Measurements from ENCODE around the gene TCF3.
"Not testable (repeated sequence)": the region's sequence is repeated elsewhere in the genome, so short reads cannot be mapped to it uniquely, and the experiment has no call there.

TCF3 gene

DNA sequence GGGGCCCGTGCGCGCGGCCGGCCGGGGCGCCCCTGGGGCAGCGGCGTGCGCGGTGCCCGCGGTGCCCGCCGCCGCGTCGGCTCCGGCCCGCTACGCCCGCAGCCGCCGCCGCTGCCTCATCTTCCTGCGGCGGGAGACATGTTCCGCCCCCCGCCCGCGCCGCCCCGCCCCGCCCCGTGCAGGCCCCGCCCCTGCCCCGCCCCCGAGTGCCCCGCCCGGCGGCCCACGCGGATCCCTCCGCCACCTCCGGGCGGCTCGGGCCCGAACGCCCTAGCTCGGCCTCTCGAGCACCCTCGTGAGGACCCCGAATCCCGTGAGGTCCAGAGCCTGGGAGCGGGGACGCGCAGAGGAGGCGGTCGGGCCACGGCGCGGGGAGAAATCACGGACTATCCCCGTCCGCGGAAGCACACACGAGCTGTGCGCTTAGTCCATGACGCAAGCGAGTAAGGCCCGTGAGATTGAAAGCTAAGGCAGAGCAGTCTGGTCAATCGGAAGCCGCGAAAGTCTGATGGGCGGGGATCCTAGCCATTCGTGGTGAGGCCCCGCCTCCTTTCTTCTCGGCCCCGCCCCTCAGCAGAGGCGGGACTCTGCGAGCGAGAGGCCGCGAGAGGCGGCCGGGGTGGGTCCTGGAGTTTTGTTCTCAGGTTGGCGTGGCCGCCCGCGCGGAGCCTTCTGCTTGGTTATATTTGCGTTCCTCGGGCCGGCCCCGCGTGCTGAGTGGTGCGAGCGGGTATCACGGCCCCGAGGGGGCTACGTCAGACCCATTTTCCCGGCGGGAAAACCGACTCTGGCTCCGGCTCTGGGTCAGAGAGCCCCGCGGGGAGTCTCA, at the start of gene TCF3:
TSS of gene TCF3 (minus strand) at position 145 of the 829 bp plus-strand sequence. CDS start 2,367 bp downstream, outside the sequence.
- in situ Hi-C loops (cut with MboI; ENCODE audit: low sequenced_read_pairs) = no loop called here

DNA sequence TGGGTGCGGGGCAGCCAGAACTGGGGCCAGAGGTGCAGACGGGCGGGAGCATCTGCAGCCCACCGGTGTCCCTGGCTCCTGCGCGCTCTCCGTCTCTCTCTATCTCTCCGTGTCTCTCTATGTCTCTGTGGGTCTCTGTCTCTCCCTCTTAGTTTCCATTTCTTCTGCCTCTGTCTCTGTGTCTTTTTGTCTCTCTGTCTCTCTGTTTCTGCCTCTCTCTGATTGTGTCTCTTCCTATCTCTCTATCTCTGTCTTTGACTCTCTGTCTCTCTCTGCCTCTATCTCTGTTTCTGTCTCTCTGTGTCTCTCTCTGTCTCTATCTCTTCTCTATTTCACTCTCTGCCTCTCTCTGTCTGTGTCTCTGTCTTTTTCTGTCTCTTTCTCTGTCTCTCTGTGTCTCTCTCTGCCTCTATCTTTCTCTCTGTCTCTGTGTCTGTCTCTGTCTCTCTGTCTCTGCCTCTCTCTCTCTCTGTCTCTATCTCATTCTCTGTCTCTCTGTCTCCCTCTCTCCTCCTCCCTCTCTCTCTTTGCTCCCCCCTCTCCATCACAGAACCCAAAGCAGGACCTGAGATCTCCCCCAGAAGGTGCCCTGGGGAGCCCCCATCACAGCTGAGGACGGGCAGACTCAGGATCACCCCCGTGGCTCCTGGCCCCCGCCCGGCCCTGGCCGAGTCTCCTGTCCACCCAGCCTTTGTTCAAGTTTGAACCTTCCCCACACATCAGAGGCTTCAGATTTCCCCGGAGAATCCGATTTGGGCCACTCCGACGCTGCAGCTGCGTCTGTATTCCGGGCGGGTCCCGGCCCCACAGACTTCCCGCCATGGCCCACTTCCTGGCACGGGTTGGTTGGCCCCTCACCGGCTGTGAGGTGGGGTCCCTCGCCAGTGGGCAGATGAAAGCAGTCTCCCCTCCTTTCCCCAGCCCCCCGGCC, 48.6 kb upstream of the TCF3 start:
- in situ Hi-C loops (cut with MboI; ENCODE audit: low sequenced_read_pairs) = no loop called here

DNA sequence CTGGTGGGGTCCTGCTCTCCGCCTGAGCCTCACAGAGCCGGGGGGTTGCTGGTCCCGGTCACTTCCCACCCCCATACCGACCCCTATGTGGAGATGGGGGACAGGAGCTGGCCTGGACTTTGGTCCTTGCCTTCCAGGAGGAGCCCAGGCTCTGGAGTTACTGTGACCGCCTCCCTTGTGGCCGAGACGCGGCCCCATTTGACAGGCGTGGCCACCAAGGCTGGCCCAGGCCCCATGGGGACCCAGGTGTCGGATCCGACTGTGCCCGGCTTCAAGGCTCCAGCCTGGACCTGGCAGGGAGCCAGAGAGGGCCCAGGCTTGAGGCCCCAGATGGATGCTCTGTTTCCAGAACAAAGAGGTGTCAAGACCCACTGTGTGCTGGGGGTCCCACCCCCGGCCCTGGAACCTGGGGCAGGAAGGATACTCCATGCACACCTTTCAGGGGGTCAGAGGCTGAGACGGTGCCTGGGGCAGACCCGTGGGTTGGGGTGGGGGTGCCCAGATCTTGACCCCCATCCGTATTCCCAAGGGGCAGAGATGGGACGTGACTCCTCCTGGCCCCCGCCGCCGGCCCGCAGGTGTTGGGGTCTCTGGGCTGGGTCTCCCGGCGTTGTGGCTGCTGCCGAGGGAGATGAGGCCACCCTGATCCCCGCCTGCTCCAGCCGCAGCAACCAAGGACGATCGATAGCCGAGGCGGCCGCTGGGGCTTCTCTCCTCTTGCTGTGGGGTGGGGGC, 47.8 kb upstream of the TCF3 start:
- in situ Hi-C loops (cut with MboI; ENCODE audit: low sequenced_read_pairs) = no loop called here

DNA sequence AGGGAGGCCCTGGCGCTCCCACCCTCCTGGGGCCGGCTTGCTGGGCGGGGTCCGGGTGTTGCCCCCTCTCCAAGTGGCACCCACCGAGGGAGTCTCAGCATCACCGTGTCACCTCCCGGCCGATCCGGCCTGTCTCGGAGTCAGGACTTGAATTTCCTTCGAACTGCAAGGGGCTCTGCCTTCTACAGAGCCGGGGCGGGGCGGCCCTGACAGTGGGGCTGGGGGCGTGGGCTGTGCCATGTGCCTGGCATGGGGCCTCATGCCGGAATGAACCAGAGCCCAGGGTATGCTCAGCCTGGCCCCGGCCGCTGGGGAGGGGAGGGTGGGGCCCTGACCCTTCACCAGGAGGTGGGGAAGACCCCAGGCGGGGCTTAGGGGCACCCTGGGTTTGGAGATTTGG, 47.0 kb upstream of the TCF3 start:
- in situ Hi-C loops (cut with MboI; ENCODE audit: low sequenced_read_pairs) = no loop called here

DNA sequence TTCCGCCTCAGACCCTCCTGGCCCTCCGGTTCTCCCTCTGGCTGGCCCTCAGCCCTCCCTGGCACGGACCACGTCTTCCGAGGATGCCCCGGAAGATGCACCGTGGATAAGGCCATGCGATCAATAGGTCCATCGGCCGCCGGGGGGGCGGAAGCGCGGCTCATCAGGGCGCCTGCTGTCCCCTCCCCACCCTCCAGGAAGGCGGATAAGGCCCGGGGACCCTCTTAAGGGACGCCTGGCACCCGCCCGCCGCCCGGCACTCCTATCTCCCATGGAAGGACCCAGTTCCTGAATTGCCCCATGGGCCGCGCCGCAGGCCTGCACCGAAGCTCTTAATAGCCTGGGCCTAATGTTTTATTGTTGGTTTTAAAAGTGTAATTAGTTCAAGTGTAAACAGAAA, 46.2 kb upstream of the TCF3 start:
- in situ Hi-C loops (cut with MboI; ENCODE audit: low sequenced_read_pairs) = no loop called here

DNA sequence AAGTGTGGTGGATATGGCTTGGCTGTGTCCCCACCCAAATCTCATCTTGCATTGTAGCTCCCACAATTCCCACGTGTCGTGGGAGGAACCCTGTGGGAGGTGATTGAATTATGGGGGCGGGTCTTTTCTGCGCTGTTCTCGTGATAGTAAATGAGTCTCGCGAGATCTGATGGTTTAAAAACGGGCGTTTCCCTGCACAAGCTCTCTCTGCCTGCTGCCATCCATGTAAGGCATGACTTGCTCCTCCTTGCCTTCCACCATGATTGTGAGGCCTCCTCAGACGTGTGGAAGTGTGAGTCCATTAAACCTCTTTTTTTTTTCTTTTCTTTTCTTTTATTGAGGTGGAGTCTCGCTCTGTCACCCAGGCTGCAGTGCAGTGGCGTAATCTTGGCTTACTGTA, 43.1 kb upstream of the TCF3 start:
- in situ Hi-C loops (cut with MboI; ENCODE audit: low sequenced_read_pairs) = not testable (repeated sequence)

DNA sequence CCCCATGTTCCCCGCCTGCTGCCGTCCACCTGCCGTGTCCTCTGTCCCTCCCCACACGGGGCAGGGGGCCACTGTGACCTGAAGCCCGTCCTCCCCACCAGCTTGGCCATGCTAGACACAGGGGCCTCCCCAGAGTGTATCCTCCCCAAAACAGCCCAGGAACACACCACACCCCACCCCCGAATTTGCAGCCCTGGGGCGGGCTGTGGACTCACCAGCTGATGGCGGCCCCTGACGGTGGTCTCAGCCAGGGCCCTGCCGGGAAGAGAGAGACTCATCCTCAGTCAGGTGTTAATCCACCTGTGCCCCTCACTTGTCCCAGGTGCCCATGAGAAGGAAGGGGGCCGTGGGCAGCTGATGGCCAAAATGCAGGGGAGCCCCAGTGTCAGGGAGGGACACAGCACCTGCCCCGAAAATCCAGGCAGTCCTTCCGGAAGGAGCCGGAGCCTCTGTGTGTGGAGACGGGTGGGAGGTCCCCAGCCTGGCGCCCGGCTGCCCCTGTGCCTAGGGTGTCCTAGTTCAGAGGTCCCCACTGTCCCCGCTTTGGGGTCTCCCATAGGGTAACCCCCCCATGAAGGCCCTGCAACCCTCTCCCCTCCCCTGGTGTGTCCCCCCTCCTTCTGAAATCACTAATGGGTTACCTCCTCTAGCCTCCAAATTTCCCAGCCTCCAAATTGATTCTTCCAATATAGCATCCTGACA, 39.3 kb upstream of the TCF3 start:
- in situ Hi-C loops (cut with MboI; ENCODE audit: low sequenced_read_pairs) = no loop called here

DNA sequence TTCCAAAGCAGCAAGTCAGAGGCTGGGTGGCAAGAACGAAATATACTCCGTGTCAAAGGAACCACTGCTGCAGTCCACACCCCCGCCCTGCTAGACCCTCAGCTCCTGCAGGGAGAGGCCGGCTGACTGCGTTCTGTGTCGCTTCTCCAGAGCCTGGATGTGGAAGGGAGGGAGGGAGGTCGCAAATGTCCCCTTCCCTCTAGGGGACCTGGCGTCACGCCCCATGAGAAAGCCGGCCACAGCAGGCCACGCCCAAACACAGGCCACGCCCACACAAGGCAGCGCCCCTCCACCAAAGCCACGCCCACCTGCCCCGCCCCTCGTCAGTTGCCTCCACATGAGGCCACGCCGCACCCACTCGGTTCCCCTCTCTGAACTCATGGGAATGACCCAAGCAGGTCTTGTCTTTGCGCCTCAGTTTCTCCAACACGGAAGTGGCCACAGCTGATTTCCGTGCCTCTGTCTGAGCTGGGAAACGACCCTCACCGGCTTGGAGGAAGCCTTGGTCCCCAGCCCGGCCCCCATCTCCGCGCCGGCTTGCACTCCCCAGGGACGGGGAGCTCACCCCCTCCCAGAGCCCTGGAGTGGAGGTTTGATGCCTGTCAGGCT, 38.4 kb upstream of the TCF3 start:
- in situ Hi-C loops (cut with MboI; ENCODE audit: low sequenced_read_pairs) = no loop called here

DNA sequence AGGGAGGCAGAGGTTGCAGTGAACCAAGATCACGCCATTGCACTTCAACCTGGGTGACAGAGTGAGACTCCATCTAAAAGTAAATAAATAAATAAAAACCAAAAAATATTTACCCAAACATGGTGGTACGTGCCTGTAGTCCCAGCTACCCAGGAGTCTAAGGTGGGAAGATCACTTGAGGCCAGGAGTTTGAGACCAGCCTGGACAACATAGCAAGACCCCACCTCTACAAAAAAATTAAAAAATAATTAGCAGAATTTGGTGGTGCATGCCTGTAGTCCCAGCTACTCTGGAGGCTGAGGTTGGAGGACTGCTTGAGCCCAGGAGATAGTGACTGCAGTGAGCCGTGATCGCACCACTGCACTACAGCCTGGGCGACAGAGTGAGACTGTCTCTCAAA, 33.4 kb upstream of the TCF3 start:
- in situ Hi-C loops (cut with MboI; ENCODE audit: low sequenced_read_pairs) = not testable (repeated sequence)

DNA sequence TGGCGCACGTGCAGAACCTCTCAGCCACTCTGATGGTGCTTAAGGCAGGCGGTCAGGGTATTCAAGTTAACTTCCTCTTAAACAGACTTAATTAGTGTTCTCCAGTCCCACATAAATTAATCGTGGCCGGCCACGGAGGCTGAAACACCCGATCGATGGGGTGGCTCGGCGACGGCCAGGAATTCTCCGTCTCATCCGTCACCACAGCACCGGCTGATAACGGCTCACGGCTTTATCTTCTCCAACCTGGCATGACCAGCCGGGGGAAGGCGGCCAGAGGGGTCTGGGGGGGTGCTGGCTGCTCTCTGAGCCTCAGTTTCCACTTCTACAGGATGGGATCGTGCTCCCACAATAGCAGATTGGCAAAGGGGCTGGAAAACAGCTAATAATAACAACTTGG, 32.6 kb upstream of the TCF3 start:
- in situ Hi-C loops (cut with MboI; ENCODE audit: low sequenced_read_pairs) = no loop called here

DNA sequence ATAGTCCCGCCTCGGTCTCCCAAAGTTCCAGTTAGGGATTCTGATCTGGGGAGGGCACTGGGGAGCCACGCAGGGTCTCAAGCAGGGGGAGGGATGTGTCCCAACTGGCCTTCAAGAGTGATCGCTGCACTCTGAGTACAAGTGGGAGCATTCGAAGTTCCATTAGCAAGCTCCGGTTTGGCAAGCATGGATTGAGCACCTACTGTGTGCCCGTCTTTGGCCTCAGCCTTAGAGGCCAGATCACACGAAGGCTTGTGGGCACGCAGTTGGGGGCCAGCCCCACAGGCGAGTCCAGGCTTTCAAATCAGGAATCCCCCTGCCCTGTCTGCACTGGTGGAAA, 32.1 kb upstream of the TCF3 start:
- in situ Hi-C loops (cut with MboI; ENCODE audit: low sequenced_read_pairs) = no loop called here

DNA sequence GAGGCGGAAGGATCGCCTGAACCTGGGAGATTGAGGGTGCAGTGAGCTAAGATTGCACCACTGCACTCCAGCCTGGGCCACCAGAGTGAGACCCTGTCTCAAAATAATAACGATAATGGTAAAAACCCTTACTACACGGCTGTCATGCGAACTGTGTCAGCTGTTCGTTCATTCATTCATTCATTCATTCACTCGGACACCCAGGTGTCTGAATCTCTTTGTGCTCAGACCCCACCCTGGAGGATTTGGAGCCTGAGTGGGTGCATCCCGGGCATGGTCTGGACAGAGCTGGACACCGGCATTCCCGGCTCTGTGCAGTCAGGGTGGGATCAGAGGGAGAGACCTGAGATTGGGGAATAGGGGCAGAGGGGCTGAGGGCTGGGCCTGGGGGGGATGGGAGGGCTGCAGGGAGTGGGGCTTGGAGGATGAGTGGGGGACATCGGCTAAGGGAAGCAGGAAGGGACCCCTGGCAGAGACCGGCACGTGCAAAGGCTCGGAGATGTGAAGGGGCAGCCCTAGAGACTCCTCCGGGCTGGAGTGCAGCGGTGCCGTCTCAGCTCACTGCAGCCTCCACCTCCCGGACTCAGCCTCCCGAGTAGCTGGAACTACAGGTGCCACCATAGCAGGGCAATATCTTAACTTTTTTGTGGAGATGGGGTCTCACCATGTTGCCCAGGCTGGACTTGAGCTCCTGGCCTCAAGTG, 31.6 kb upstream of the TCF3 start:
- in situ Hi-C loops (cut with MboI; ENCODE audit: low sequenced_read_pairs) = no loop called here

DNA sequence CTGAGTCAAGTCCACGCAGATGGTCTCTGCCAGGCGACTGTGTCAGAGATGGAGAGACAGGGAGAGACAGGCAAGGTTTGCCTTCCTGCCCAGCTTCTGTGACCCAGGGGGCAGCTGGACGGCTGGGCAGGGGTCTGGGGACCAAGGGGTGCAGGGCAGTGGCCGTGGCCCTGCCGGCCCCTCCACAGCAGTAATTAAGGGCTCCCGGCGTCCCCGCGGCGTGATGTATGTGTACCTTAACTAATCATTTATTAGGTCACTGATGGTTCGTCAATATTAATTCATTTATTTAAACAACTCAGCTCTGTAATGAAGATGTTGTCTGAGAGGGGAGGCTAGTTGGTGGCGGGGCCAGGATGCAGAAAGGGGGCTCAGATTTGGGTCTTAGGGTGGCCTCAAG, 28.6 kb upstream of the TCF3 start:
- in situ Hi-C loops (cut with MboI; ENCODE audit: low sequenced_read_pairs) = no loop called here

DNA sequence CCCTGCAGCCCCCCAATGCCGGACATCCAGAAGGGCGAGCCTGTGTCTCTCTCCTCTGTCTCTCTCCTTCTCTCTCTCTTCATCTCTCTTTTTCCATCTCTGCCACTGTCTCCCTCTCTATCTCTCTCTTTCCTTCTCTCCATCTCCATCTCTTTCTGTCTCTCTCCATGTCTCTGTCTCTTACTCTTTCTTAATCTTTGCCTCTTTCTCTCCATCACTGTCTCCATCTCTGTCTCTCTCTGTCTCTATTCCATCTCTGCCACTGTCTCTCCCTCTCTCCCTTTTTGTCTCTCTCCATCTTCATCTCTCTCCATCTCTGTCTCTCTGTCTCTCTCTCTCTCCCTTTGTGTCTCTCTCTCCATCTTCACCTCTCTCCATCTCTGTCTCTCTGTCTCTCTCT, 25.7 kb upstream of the TCF3 start:
- in situ Hi-C loops (cut with MboI; ENCODE audit: low sequenced_read_pairs) = no loop called here

DNA sequence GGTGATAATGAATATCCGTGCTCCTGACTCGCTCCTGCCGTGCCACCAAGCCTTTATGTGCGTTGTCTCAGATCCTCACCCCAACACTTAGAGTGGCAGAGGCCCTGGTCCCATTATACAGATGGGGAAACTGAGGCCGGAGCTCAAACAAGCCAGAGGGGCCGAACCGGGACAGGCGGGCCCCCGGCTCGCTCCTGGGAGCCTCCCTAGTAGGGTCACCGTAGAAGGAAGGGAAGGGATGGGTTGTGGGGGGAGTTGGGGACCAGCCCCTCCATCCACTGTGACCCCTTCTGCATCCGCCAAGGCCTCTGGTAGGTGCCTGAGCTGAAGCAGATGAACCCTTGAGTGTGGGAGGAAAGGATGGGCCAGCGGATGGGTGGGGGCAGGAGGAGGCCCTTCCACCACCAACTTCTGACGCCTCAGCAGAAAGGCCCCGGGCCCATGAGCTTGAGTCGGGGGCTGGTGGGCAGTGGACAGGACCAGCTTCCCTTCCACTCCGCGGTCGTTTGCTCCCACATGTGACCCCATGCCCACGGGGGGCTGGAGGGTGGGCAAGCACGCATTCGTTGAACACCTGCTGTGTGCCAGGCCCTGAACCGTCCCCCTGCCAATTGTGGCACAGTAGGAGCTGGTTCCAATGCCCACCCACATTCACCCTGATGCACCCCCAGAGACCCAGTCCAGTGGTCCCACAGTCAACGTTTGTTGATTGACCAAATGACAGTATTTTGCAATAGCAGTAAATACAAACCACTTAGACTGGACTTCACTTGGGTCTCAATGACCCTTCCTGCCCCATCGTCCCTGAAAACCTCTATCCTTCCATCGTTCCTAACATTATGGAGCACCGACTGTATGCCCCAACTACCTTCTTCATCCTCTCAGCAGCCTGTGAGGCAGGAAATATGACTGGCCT, 24.2 kb upstream of the TCF3 start:
- in situ Hi-C loops (cut with MboI; ENCODE audit: low sequenced_read_pairs) = no loop called here

DNA sequence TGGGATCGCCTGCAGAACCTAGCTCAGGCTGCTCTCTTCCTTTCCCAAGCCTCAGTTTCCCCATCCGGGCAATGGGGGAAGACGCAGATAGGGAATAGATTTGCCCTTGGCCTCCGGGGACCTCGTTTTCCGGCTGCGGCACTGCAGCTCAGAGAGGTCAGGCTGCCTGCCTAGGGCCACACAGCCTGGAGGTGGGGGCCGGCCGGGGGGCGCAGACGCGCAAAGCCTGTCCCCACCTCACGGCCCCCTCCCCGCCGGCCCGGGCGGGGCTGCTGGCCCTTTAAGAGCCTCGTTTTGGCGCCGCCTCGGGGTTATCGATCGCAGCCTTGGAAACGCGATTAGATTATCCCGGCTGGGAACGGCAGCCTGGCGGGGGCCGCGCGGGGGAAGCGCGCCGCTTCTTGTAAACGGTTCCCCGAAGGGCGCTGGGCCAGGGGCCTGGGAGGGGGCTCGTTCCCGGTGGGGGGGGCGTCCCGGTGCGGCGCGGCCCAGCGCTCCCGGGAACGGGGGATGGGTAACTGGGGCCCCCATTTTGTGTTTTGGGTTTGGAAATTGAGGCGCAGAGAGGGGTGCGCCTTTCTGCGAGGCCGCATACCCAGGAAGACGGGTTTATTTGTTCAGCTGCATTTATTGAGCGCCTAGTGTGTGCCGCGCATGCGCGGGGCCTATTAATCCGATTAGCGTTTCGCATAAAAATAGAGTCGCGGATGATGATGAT, 23.4 kb upstream of the TCF3 start:
- in situ Hi-C loops (cut with MboI; ENCODE audit: low sequenced_read_pairs) = no loop called here

DNA sequence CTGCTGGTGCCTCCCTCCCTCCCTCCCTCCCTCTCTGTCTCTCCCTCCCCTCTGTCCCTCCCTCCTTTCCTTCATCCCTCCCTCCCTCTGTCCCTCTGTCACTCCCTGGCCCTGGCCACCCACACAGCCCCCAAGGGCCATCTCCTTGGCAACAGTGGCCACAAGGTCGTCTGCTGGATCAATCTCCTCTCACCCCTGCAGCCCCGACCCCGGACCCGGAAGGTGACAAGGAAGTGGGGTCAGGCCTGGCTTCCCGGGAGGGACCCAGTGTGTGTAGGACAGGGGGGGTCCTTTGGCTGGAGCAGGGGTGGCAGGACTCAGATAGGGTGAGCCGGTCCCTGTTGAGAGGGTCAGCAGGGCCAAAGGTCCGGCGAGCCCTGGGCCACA, 21.9 kb upstream of the TCF3 start:
- in situ Hi-C loops (cut with MboI; ENCODE audit: low sequenced_read_pairs) = no loop called here

DNA sequence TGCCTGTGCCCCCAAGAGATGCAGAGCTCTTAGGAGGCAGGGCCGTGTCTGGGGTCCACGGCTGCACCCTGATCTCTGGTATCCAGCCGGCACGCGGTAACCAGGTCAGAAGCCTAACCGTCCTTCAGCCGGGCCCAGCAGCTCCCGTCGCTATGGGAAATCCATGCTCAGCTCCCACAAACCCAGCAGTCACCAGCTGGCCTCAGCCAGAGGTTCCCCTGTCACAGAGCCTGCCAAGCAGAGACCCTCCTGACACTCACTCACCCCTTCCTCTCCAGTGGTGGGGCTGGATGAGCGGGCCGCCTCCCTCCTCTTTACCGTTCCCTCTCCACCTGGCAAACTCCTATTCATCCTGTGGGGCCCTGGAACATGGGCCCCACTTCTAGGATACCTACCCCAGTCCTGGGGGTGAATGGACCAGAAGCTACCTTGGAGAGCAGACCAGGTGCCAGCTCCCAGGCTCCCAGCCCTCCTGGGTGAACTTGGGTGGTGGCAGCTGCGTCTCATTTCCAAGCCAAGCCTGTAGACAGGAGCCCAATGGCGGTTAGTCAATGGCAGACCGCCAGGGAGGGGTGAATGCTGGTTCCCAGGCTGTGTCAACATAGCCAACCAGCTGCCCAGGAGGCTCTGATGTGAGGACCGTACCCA, 21.4 kb upstream of the TCF3 start:
- in situ Hi-C loops (cut with MboI; ENCODE audit: low sequenced_read_pairs) = no loop called here
